ENCODE results near the gene RAP1A. TPM values are rescaled to one million over a fixed set of nuclear protein-coding genes. Genes with fewer than 3 reads are reported as not detected.

Gene RAP1A
- total RNA-seq, 2 donors from 2014 or later: 84.2 to 103 TPM

DNA sequence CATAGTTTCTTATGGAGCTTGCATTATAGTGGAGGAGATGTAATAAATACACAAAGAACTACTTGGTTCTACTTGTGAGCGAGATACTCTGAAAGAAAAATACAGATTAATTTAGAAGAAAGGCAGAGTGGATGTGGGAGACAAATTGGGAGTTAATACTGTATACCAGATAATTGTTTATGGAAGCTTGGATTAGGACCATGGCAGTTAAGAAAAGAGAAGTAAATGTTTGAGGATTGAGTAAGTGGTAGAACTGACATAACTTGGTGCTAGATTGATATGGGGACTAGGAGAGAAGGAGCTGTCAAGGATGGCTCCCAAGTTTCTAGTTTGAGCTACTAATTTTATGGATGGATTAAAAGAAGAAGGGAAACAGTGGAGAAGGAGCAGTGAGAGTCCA lies 72.3 kb downstream of the RAP1A start:
- DNase-seq (no peak), ATAC-seq (no peak)
- intact Hi-C loops (cut with DNase I): no loop called here

DNA sequence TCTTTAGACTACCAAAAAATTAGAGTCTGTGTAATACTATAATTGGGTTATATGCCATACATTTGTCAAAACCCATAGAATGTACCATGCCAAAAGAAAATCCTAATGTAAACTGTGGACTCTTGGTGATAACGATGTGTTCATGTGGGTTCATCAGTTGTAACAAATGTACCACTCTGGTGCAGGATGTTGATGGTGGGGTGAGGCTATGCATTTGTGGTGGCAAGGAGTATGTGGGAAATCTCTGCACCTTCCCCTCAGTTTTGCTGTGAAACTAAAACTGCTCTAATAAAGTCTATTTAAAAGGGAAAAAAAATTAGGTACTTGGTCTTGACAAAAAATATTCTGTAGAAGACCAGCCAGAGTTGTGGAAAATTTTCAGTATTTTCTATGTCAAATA lies 76.2 kb downstream of the RAP1A start:
- no peak for ATAC-seq
- DNase-seq: no peak
- intact Hi-C loops (cut with DNase I): no loop called here

DNA sequence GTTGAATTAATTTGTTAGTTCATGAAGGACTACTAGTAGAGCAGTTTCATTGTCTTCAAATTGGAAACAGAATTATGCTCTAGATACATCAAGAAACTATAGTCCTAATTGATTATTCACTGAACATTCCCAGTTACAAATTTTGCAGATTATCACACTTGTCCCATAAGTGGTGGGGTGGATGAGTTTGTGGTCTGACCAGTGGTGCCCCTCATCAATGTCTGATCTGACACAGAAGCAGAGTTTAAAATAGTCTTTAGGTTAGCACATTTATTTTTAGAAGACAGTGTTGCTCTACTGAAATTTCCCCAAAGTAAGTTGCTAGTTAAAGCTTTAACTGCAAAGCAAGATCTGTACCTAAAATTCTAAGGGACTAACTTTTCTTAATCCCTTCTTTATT lies 76.7 kb downstream of the RAP1A start:
- intact Hi-C loops (cut with DNase I): no loop called here
- DNase-seq (no peak), ATAC-seq (no peak)

DNA sequence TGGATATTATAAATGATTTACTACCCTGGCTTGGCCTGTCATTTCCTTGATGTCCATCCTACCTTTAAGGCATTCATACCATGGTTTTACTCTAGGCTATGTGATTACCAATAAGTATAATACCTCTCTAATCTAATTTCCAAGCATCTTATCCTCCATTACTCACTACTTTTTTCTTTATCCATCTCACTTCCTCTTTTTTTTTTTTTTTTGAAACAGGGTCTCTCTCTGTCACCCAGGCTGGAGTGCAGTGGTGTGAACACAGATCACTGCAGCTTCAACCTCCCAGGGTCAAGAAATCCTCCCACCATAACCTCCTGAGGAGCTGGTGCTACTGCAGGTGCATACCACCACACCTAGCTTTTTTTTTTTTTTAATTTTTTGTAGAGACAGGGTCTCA lies 79.7 kb downstream of the RAP1A start:
- no peak for ATAC-seq
- intact Hi-C loops (cut with DNase I): no loop called here
- no peak for DNase-seq

DNA sequence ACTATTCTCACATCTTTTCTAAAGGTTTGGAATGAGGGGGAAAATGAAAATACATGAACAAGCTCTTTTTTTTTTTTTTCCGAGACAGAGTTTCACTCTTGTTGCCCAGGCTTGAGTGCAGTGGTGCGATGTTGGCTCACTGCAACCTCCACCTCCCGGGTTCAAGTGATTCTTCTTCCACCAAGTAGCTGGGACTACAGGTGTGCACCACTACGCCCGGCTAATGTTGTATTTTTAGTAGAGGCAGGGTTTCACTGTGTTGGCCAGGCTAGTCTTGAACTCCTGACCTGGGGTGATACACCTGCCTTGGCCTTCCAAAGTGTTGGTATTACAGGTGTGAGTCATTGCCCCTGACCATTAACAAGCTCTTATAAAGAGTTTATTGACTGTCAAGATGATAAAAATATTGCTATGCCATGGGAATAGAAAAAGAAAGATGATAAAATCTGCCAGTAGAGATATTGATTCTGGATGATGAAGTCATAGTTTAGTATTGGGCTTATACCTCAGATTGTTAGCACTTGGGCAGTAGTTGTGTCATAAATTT lies 83.0 kb downstream of the RAP1A start:
- ATAC-seq (no peak), DNase-seq (no peak)
- intact Hi-C loops (cut with DNase I): no loop called here

DNA sequence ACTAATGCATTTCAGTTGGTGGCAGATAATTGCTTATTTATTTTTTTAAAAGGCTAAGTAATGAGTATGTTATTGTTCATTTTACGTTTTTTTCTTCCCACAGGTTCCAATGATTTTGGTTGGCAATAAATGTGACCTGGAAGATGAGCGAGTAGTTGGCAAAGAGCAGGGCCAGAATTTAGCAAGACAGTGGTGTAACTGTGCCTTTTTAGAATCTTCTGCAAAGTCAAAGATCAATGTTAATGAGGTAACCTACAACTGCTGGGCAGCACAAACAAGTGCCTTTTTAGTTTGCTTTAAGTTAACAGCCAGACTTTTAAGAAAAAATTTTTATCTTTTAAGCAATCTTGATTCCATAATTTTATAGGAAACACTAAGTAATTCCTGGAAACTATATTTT lies 84.7 kb downstream of the RAP1A start:
- intact Hi-C loops (cut with DNase I): no loop called here
- ATAC-seq (no peak), DNase-seq (no peak)

DNA sequence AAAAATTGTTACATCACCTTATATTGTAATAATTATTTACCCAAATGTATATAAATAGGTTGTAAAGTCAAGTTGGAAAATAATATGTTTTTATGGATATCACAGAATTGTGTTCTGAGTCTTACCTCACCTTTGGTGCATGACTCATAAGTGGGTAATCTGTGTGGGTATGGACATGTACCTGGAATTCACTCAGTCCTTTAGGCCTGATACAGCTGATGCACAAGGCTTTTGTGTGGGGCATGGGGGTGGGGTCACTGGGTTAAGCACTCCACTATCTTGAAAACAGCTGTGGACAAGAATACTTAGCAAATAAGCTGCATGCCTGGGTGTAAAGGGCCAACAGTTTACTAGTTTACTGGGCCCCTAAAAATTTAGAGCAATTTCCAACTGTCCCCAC lies 85.2 kb downstream of the RAP1A start:
- DNase-seq (no peak), ATAC-seq (peak in 1 of 2 donors; percentile 25)
- intact Hi-C loops (cut with DNase I): no loop called here

DNA sequence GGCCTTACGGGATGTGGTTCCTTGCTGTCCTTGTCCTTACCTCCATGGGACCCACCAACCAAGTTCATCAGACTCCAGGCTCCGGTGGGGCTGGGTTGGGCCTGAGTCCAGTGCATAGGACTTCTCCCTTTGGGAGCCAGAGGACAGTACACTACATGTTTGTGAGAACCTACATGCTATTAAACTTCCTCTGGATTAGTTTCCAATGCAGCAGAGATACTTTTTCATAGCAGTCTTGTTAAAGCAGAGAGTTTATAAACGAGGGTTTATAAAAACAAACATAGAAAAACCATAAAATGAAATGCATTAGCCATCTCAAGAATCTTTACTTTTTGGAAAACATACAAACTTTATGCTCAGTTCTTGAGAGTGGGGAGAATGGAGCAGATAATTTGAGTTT lies 86.3 kb downstream of the RAP1A start:
- intact Hi-C loops (cut with DNase I): no loop called here

DNA sequence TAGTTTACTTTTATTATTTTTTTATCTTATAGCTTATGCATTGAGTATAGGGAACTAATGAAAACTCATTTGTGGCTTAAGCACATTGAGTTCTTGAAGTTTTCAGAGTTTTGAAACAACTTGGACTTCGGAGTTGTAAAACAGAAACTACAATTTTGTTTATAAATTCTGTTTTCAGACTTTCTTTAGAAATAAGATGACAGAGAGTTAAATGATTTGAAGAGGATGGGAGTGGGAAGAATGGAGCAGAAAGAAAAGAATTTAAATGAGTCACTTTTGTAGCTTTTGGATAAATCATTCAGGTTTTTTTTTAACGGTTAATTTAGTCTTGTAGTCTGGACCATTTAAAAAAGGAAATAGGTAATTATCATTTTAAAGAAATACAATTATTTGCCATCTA lies 87.3 kb downstream of the RAP1A start:
- DNase-seq (no peak), ATAC-seq (no peak)
- intact Hi-C loops (cut with DNase I): no loop called here

More for the DNA sequence above, 86.3 kb downstream of the RAP1A start:
- no peak for ATAC-seq
- DNase-seq: no peak

DNA sequence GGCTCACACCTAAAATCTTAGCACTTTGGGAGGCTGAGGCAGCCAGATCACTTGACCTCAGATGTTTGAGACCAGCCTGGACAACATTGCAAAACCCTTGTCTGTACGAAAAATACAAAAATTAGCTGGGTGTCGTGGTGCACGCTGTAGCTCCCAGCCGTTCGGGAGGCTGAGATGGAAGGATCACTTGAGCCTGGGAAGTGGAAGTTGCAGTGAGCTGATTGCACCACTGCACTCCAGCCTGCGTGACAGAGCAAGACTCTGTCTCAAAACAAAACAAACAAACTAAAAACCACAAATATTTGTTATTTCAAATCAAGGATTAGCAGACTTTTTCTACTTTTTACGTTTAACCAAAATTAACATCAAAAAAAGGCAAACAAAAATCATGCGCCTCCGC lies 88.3 kb downstream of the RAP1A start:
- intact Hi-C loops (cut with DNase I): no loop called here
- DNase-seq (no peak), ATAC-seq (no peak)

DNA sequence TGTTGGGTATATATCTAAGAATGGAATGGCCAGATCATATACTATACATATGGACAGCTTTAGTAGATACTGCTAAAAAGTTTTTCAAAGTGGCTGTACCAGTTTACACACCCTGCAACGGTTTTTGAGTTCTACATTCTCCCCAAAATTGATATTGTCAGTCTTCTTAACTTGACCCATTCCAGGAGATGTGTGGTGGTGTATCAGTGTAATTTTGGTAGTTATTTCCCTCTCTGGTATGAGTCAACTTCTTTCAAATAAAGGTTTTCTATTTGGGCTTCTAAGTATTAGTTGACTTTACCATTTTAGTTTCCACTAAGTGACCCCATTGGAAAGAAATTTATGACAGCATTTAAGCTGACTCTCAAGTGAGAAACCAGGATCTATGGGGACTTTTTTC lies 90.4 kb downstream of the RAP1A start:
- DNase-seq: no peak
- no peak for ATAC-seq
- intact Hi-C loops (cut with DNase I): no loop called here

DNA sequence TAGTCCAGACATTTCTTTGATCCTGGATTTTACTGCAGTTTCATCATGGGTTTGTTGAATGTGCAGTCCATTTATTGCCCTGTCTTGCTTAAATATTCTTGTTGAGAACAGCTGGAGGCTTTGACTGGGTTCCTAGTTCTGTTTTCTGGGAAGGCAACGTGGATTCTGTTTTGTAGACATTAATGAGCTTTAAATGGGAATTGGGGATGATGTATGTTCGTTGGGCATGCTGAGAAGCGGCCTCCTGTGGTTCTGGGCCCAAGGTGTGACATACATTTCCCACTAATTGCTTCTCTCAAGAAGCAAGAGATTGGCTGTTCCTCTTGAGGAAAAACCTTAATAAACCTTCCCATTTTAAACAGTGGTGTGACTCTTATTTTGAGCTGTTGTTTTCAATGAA lies 96.7 kb downstream of the RAP1A start:
- DNase-seq: no peak
- intact Hi-C loops (cut with DNase I): loop anchor here in 1 of 2 donors (5.0 kb wide), 1 partner anchor 36 kb away; no protein-coding TSS in a partner anchor
- ATAC-seq: no peak

DNA sequence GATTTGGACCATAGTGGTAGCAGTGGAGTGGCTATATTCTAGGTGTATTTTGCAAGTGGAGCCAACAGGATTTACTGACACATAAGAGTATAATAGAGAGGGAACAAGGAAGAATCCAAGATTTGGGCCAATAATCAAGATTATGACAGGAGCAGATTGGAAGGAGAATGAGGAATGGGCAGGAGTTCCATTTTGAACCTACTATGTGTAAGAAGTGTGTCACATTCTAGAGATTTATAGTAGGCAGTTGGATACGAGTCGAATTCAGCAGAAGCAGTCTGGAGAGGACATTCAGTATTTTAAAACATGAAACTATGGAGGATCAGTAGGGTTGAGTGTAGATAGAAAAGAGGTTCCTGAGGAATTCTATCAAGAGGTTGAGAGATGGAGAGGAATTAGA lies 97.9 kb downstream of the RAP1A start:
- intact Hi-C loops (cut with DNase I): loop anchor here in 1 of 2 donors (5.0 kb wide), 1 partner anchor 35 kb away; no protein-coding TSS in a partner anchor
- no peak for DNase-seq
- no peak for ATAC-seq

DNA sequence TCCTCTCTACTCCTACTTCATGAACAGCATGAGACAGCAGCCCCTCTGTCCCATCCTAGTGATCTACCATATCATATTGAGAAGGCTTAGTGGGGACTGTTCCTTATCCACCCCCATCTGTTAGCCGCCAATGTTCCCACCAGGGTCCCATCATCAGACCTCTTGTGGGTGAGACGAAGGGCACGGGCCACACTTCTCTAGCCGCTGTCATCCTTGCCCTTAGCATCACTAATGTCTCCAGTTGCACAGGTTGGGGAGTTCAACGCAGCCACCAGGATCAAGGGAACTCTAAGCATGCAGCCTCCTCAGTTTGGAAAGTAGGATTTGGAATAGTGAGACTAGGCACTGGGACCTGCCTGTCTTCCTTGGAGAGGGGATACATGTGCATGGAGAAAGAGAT lies 99.5 kb downstream of the RAP1A start:
- ATAC-seq: no peak
- intact Hi-C loops (cut with DNase I): loop anchor here in 1 of 2 donors (5.0 kb wide), 1 partner anchor 33 kb away; no protein-coding TSS in a partner anchor

DNA sequence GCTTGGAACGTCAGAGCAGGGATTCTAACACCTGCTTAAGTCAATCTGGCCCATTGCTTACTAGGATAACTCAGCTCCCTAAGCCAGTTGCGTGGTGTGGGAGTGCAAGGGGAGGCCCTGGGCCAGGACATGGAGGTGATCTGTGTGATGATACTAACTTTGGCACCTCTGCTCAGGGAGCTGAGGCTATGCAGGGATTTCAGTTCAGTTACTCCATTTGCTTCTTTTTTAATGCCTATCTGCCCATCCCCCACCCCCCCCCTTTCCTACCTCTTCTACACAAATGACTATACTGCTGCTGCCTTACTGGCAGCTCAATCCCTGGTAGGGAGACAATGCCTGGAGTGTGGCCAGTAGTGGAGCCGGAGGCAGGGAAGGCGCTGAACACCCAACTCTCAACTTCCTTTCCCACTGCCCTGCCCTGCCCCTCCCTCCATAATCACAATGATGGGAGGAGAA lies 100.1 kb downstream of the RAP1A start:
- DNase-seq (peak; percentile 73), ATAC-seq (peak; percentile 18 to 57)
- intact Hi-C loops (cut with DNase I): loop anchor here (2.0 to 5.0 kb wide), 2 partner anchors 19 to 33 kb away; partner anchors contain the start of gene INKA2 (in 1 of the 2)

More for the DNA sequence above, 99.5 kb downstream of the RAP1A start:
- no peak for DNase-seq

DNA sequence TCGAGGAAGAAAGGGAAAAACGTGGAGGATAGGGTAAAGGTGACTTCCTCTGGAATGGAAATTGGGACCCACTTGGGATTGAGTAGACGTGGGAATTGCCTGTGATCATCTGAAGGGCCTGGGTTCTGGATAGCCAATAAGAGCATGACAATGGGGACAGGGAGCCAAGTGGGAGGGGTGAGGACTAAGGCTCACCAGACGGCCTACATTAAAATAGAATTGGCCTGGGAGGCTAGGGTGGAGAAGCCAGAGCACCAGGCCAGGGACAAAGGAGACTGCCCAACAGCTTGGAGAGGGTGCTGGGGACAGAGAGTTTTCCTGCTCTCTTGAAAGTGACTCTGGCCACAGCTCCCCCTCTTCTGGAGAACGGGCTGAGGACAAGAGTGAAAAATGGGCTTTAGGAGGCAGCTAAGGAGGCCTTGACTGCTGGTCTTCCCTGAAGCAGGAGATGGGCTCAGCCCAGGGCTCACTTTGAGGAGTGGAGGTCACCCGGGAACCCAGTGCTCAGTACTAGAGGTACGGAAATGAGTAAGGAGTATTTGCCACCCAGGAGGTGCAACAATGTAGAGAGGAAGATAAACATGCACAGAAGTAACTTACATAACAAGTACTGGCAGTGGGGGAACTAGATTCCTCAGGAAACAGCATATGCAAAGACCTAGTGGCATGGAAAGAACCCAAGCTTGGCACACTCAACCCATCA lies 100.8 kb downstream of the RAP1A start:
- peak; percentile 58 for DNase-seq
- intact Hi-C loops (cut with DNase I): loop anchor here in 1 of 2 donors (2.0 kb wide), 1 partner anchor 18 kb away; the partner anchor contains the start of gene INKA2
- ATAC-seq: peak; percentile 62 to 67

DNA sequence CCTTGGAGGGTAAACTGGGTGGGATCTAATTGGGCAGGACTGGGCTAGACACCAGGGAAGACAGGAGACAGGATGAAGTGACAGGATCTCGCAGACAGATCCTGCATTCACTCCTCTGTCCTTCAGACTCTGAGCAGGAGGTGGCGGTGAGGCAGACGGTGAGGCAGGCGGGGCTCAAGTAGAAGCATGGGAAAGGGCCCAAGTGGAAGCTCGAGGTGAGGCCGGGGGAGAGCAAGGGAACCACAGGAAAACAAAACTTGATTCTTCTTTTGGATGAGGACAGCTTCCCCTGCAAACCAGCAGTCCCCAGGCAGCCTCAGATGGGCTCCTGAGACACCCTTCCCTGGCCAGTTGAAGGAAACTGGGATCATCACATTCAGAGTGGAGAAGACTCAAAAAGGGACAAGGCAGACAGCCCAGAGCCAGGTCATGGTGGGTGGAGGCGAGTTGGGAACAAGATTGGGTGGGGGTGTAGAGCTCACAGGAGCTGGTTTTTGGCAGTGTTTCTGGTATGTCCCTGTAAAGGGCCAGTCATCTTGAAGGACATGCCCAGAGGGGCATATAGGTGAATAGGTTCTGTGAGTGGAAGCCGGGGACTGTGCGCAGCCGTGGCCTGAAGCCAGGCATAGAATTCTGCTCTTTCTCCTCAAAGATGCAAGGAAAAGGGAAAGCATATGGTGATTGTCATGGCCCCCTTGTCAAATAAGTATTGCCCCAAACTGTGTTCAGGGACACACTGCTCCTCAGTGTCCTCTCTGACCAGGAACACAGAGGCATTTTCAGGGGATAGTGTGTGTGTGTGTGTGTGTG lies 101.6 kb downstream of the RAP1A start:
- ATAC-seq: peak in 1 of 2 donors; percentile 9
- intact Hi-C loops (cut with DNase I): loop anchor here in 1 of 2 donors (2.0 kb wide), 1 partner anchor 18 kb away; the partner anchor contains the start of gene INKA2
- no peak for DNase-seq

DNA sequence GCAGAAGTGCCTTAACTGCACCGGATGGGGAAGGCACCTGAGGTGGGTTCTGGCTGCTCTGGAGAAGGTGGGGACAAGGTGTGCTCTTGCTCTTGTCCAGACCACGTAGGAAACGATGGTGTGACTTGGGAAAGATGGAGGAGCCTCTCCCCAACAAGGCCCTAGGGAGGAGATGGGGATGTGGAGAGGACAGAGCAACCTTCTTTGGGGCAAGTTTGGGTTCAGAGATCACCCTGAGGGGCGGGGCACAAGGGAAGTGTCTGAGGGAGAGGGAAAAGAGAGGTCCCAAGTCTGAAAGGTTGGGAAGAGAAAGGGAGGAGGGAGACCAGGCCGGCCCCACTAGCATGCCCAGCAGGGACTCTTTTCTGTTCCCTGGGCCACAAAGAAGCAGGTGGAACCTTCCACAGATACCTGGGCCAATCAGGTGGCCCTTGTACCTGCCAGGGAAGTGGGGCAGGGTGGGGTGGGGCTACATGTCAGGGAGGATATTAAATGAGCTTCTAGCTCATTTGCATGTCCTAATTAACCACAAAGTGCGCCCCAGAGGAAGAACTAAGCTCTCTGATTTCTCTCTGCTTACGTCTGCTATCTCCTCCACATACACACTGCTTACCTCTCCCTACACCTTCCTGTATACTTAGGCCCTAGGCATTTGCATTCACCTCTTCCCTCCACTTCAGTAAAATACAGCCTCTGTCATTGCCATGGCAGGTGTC lies 103.7 kb downstream of the RAP1A start:
- DNase-seq: no peak

DNA sequence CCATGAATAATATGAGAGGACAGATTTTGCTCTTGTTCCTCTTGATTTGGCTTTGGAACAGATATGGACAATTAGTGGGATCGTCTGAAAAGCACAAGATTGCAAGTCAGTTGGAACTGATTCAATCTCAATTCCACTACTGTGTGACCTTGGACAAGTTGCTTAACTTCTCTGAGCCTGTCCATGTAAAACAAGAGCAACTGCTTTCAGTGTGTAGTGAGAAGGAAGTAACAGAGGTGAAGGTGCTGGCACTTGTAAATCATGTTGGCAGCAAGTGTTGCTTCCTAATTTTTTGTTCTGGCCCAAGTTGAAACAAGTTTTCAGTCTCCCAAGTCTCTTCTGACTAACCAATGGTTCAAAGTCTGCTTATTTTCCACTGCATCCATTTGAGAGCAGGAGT lies 104.3 kb downstream of the RAP1A start:
- ATAC-seq (no peak), DNase-seq (no peak)
- intact Hi-C loops (cut with DNase I): no loop called here

More for the DNA sequence above, 103.7 kb downstream of the RAP1A start:
- no peak for ATAC-seq
- intact Hi-C loops (cut with DNase I): no loop called here

All from left cardiac atrium (tissue), 4 donors.